VCaP (cell line): ENCODE data around the gene SDHAF3.
"Not testable (repeated sequence)": the region's sequence is repeated elsewhere in the genome, so short reads cannot be mapped to it uniquely, and the experiment has no call there.

ENCODE experiments used
- H3K27ac ChIP-seq: fragments of 450-650 bp; 2 replicates; pipeline ENCODE4 v1.5.1; 2017
- CTCF ChIP-seq: fragments of 450-650 bp; conservative IDR thresholded peaks from 2 replicates; pipeline ENCODE4 v1.5.1; 2017; ENCODE audit warnings: mild to moderate bottlenecking, moderate library complexity

SDHAF3 gene

DNA sequence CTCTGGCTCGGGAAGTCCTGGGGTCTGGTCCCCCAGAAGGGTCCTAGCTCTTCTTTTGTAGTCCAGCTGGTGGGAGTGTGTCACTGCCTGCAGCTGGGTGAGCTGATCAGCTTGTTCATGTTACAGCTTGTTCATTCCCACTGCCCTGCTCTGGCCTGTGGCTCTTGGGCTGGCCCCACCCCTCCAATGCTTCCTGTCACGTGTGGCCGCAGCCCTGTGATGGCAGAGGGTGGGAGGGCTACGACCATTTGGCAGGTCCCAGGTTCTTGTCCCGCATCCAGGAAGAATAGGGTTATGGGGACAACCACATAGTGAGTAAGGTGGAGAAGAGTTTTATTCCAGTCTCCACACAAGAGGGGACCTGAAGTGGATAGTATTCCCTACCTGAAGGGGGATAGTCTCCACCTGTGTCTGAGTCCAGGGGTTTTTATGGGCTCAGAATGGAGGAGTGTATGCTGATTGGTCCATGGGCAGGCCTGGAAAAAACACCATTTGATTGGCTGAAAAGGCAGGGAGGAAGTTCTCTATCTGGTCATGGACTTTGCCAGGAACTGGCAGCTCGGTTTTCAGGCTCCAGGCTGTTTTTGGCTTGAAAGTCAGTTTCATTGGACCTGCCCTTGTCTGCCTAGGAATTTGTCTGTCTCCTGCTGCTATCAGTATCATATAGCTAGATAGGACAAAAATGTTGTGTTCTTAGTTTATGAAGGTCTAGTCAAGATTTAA is 13.1 kb downstream of the SDHAF3 start:
- H3K27ac ChIP-seq = no peak overlapping the region
- no peak for TF ChIP-seq CTCF

DNA sequence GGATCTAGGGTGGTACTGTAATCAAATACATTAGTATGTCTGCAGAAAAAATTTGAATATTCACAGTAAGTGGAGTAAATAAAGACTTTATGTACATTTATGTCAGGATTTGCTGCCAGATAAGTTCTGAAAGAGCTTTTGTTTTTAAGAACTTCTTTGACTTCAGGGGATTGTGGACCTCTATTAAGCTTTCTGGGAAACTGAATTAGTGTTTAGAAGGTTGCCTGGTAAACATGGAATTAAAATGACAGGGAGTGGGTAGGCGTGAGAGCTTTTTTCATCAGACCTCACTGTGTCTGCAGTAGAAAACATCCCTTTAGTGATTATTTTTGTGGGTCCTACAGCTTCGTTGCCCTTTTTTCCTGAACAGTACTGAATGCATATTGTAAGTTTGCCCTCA is 15.7 kb downstream of the SDHAF3 start:
- TF ChIP-seq CTCF = no peak
- H3K27ac ChIP-seq = no peak overlapping the region

DNA sequence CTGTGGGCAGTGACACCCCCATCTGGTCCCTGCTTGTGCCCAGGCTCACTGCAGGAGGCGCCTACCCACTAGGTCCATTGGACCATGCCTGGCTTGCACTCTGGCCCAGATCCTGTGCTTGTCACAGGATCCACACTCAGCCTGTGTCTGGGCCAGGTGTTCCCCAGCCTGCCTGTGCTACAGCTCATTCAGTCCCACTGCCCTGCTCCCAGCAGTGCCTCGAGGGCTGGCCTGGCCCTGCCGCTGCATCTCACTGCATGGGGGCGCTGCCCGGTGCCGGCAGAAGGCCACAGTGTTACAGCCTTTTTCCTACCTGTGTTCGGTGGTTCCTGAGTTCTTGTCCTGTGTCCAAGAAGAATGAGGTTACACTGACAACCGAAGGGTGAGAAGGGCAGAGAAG is 21.3 kb downstream of the SDHAF3 start:
- no peak overlapping the region for H3K27ac ChIP-seq
- no peak for TF ChIP-seq CTCF

- TF ChIP-seq CTCF = peak; percentile 83
- H3K27ac ChIP-seq = peak overlapping the region; percentile 71
These were observed 27.6 kb downstream of the SDHAF3 start for GRCh38 chr7:97145068-97145467.

DNA sequence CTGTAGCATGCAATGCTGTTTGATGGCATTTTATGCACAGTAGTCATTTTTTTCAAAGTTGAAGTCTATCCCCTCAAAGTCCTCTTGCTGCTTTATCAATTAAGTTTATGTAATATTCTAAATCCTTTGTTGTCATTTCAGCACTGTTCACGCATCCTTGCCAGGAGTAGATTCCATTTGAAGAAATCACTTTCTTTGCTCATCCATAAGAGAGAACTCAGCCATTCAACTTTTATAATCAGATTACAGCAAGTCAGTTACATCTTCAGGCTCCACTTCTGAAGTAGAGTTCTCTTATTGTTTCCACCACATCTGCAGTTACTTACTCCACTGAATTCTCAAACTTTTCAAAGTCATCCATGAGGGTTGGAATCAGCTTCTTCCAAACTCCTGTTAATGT is 32.3 kb downstream of the SDHAF3 start:
- no peak for TF ChIP-seq CTCF
- H3K27ac ChIP-seq = no peak overlapping the region

GRCh38 chr7:97155897-97156418 is 38.5 kb downstream of the SDHAF3 start:
- TF ChIP-seq CTCF = no peak
- no peak overlapping the region for H3K27ac ChIP-seq

- H3K27ac ChIP-seq = not testable (repeated sequence)
These were observed 42.5 kb downstream of the SDHAF3 start for GRCh38 chr7:97159984-97160383.

DNA sequence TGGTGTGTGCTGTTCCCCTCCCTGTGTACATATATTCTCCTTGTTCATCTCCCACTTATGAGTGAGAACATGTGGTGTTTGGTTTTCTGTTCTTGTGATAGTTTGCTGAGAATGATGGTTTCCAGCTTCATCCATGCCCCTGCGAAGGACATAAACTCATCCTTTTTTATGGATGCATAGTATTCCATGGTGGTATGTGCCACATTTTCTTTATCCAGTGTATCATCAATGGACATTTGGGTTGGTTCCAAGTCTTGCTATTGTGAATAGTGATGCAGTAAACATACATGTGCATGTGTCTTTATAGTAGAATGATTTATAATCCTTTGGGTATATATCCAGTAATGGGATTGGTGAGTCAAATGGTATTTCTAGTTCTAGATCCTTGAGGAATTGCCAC is 44.1 kb downstream of the SDHAF3 start:
- H3K27ac ChIP-seq = not testable (repeated sequence)
